K562 (cell line): Measurements from ENCODE around the gene NDFIP1. TPM values are rescaled to one million over a fixed set of nuclear protein-coding genes. Genes with fewer than 3 reads are reported as not detected.

Experiments
- ATAC-seq: fragments of 200-7000 bp; cut with Tn5 transposase; 3 replicates; pipeline ENCODE4 v1.9.1; 2020; ENCODE audit warnings: moderate library complexity
- BruUV-seq: library from RNA; stranded (reverse); fragments of 400-500 nt; replicated peaks from 2 replicates; lab custom pipeline; 2021; lab: Mats Ljungman, UMichigan
- CTCF ChIA-PET: fragments of 300-600 bp; formaldehyde crosslinking; extraction: SDS; loops from one replicate; lab custom pipeline; 2021; ENCODE audit warnings: low intra/inter-chr PET ratio; lab: Yijun Ruan, JAX
- POLR2A ChIA-PET: fragments of 300-600, 350-650 bp; sonication (Branson Sonifier 250); formaldehyde crosslinking; extraction: SDS; loops from one replicate; lab custom pipeline; 2021; ENCODE audit warnings: antibody characterized with exemption, inconsistent platforms; lab: Yijun Ruan, JAX
- DNase-seq, 4 experiments: peaks; one replicate each; pipeline versions ENCODE4 v3.0.0 to v3.0.0-alpha.2; 2011 to 2018; ENCODE audit warnings: low spot score in 3 of 4, mixed read lengths in 3 of 4; ENCODE audit errors: extremely low read depth in 1 of 4
- FAIRE-seq: peaks from 2 replicates; lab custom pipeline; 2011; peaks lifted over from hg19 to GRCh38; lab: Jason Lieb, UNC
- H2AFZ ChIP-seq: 2 replicates; pipeline ENCODE4 v1.6.0; 2011; ENCODE audit warnings: low read depth, low read length, control low read depth, inconsistent platforms
- H3K27ac ChIP-seq: fragments of 200-600 bp; 3 replicates; pipeline ENCODE4 v1.8.0; 2011; ENCODE audit warnings: low read depth, mild to moderate bottlenecking, control low read depth, inconsistent platforms, low read length, moderate library complexity, mixed read lengths; ENCODE audit errors: extremely low read depth
- H3K27me3 ChIP-seq, 2 experiments: fragments of 300-600 bp in 1 of 2; 2 replicates in 1 of 2; 3 replicates in 1 of 2; pipeline versions ENCODE4 v1.6.0 to v1.8.0; 2011; ENCODE audit warnings: inconsistent platforms in 2 of 2, low read length in 2 of 2, mild to moderate bottlenecking in 1 of 2, mixed read lengths in 1 of 2, moderate library complexity in 1 of 2; ENCODE audit not compliant: control insufficient read depth in 2 of 2, insufficient read depth in 2 of 2
- H3K36me3 ChIP-seq: fragments of 300-600 bp; 3 replicates; pipeline ENCODE4 v1.8.0; 2011; ENCODE audit warnings: mild to moderate bottlenecking, low read length, inconsistent platforms; ENCODE audit not compliant: control insufficient read depth, insufficient read depth
- H3K4me1 ChIP-seq, 2 experiments: fragments of 200-600 bp in 1 of 2; replicated peaks in 1 of 2; 2 replicates in 1 of 2; 3 replicates in 1 of 2; pipeline versions ENCODE4 v1.5.1 to v1.8.0; 2011; ENCODE audit warnings: inconsistent platforms in 2 of 2, low read length in 2 of 2, mild to moderate bottlenecking in 1 of 2, mixed read lengths in 1 of 2, moderate library complexity in 1 of 2; ENCODE audit not compliant: control insufficient read depth in 2 of 2, insufficient read depth in 2 of 2
- H3K4me2 ChIP-seq: 2 replicates; pipeline ENCODE4 v1.6.1; 2011; ENCODE audit warnings: low read length, control low read depth, inconsistent platforms, mixed read lengths; ENCODE audit not compliant: insufficient read depth
- H3K4me3 ChIP-seq: fragments of 200-600 bp; sonication (generic), shearing (Covaris generic); 2 replicates; pipeline ENCODE4 v1.5.1; 2016; ENCODE audit warnings: control low read depth, inconsistent platforms
- H3K79me2 ChIP-seq: fragments of 200-600 bp; 3 replicates; pipeline ENCODE4 v1.8.0; 2011; ENCODE audit warnings: low read length, inconsistent platforms; ENCODE audit not compliant: control insufficient read depth, insufficient read depth
- H3K9ac ChIP-seq, 2 experiments: 2 replicates each; pipeline versions ENCODE4 v1.6.0 to v1.6.1; 2011; ENCODE audit warnings: low read depth in 2 of 2, low read length in 2 of 2, control low read depth in 1 of 2, inconsistent platforms in 1 of 2, mild to moderate bottlenecking in 1 of 2, mixed read lengths in 1 of 2; ENCODE audit not compliant: insufficient read depth in 1 of 2
- H3K9me1 ChIP-seq: one replicate; pipeline ENCODE4 v1.6.0; 2011; ENCODE audit warnings: inconsistent platforms, mild to moderate bottlenecking, low read length, moderate library complexity; ENCODE audit not compliant: control insufficient read depth, insufficient read depth
- H3K9me3 ChIP-seq: replicated peaks from 2 replicates; pipeline ENCODE4 v1.5.1; 2011; ENCODE audit warnings: low read depth, low read length, inconsistent platforms; ENCODE audit not compliant: control insufficient read depth, insufficient read depth
- H4K20me1 ChIP-seq: replicated peaks from 2 replicates; pipeline ENCODE4 v1.6.1; 2011; ENCODE audit warnings: low read length, inconsistent platforms, mixed read lengths; ENCODE audit not compliant: control insufficient read depth, insufficient read depth
- ETV1 ChIP-seq: fragments of 450-650 bp; conservative IDR thresholded peaks from 2 replicates; pipeline ENCODE4 v1.6.1; 2016; ENCODE audit warnings: missing genetic modification characterization, control low read depth, low read depth, missing compliant biosample characterization
- FOXK2 ChIP-seq, 2 experiments: fragments of 450-650 bp; IDR thresholded peaks in 1 of 2; conservative IDR thresholded peaks in 1 of 2; 2 replicates each; pipeline ENCODE4 v1.6.1; 2016; ENCODE audit warnings: low read depth in 2 of 2, mild to moderate bottlenecking in 1 of 2
- GATA2 ChIP-seq: sonication (generic); formaldehyde crosslinking; IDR thresholded peaks from 2 replicates; pipeline ENCODE4 v1.4.0; 2020; ENCODE audit warnings: mild to moderate bottlenecking, missing genetic modification reagents
- ZKSCAN8 ChIP-seq: fragments of 200-800 bp; sonication (Bioruptor generic); IDR thresholded peaks from 2 replicates; pipeline ENCODE4 v1.6.1; 2016; ENCODE audit warnings: missing genetic modification characterization, missing compliant biosample characterization
- ZNF354B ChIP-seq: fragments of 250-450 bp; sonication (Bioruptor Pico); IDR thresholded peaks from 2 replicates; pipeline ENCODE4 v1.4.0; 2020
- ZNF79 ChIP-seq: fragments of 250-450 bp; sonication (Bioruptor Pico); IDR thresholded peaks from 2 replicates; pipeline ENCODE4 v1.4.0; 2020; ENCODE audit warnings: low read depth, mild to moderate bottlenecking, moderate library complexity
- WGBS: fragments of 100-300 bp; shearing (Covaris generic); methylation state at CpG from one replicate; pipeline ENCODE4 v1.1.6; 2016; ENCODE audit warnings: low coverage, mixed read lengths; ENCODE audit not compliant: insufficient coverage; ENCODE audit errors: missing lambda C conversion rate; 5-methylcytosine and 5-hydroxymethylcytosine counted together
- in situ Hi-C: fragments of 300-500 bp; cut with MboI; formaldehyde crosslinking; loops from 4 replicates; pipeline ENCODE4 v1.15.0; 2018; ENCODE audit warnings: inconsistent platforms, mixed read lengths
- intact Hi-C: fragments of 100-400 bp; cut with micrococcal nuclease; formaldehyde crosslinking; loops from 2 replicates; pipeline ENCODE4 v1.14.2; 2022
- polyA plus RNA-seq, 8 experiments: library from polyadenylated mRNA; depleted of rRNA in 4 of 8; stranded (reverse) in 5 of 8; unstranded in 3 of 8; fragments of >200 nt; fragmentation: Nextera tagmentation in 2 of 8; fragmentation: Illumina TruSeq in 1 of 8; extraction: Ambion mirVana in 2 of 8; extraction: Trizol in 1 of 8; gene quantifications; 2 replicates each; pipeline versions ENCODE4 v1.2.1 to v1.2.3, GENCODE V29; 2011 to 2014; ENCODE audit warnings: inconsistent platforms in 1 of 8, missing spikeins in 1 of 8
- total RNA-seq, 7 experiments: library from RNA; depleted of rRNA in 6 of 7; stranded (reverse); fragments of >200 nt in 6 of 7; fragmentation: Illumina TruSeq in 2 of 7; extraction: Trizol in 2 of 7; gene quantifications; 2 replicates each; pipeline versions ENCODE4 v1.2.1 to v1.2.3, GENCODE V29; 2011 to 2021; ENCODE audit warnings: low replicate concordance in 1 of 7

The NDFIP1 gene
- total and polyA plus RNA-seq, 9 of the 15 experiments (the other 6 are each of a cell fraction or from before 2014, with no cell fraction given): 5.3 to 37.5 (median 31.9) TPM

DNA sequence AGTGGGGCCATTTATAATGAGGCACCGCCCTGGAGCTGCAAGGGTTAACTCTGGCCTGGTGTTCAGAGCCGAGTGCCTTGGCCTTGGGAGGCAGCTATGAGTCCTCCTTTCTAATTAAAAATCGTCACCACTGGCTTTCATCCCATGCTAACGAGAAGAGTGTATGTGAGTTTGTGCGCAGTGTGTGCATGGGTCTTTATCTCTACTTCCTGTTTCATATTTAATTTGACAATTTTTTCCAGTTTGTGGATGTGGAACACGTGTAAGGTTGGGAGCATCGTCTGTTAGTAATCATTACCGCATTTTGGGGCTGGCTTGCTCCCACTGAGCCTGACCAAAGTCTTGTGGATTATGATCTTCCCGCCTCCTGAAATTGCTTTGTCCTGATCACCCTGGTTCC lies 76.4 kb downstream of the NDFIP1 start:
- Histone ChIP-seq H3K27me3 (peaks cover 23 to 37% of the 10 kb centered on the region in 2 experiments; a peak in 4 of 5 replicates), H3K4me1 (peaks cover 6 to 7% of the 10 kb centered on the region in 2 experiments; a peak in 4 of 5 replicates), H3K9me1 (no peaks in the 10 kb centered on the region), H3K9me3 (no peaks in the 10 kb centered on the region), H3K27ac (no peak overlapping the region), H3K4me3 (no peak overlapping the region), H4K20me1 (peaks cover 5% of the 10 kb centered on the region; the same call in 1 of the 2 replicates), H2AFZ (no peak overlapping the region), H3K4me2 (no peak overlapping the region), H3K79me2 (no peaks in the 10 kb centered on the region), H3K9ac (no peak overlapping the region), H3K36me3 (no peaks in the 10 kb centered on the region)
- no peak for ATAC-seq
- WGBS: 4% methylated on average over 9 of the region's 9 CpGs
- ChIA-PET CTCF (no interaction called here), POLR2A (interaction anchor here (1.6 kb wide), 1 partner anchor 337 kb away, joined by 4 read pairs; no protein-coding TSS in a partner anchor)
- no peak for DNase-seq
- no peak for TF ChIP-seq ZNF79 (CRISPR knock-in tag)
- TF ChIP-seq ETV1 (tag): peak; percentile 39; the same call in 1 of the 2 replicates
- TF ChIP-seq FOXK2 (conservative IDR thresholded peaks at IDR 0.05 in 1 of 2, IDR thresholded peaks at IDR 0.05 in 1 of 2; ENCODE audit: low read depth in 2 of 2): no peak
- TF ChIP-seq ZNF354B (CRISPR knock-in tag): no peak
- BruUV-seq: no TSS peak
- FAIRE-seq: no peak
- intact Hi-C loops: no loop called here
- in situ Hi-C loops: no loop called here

DNA sequence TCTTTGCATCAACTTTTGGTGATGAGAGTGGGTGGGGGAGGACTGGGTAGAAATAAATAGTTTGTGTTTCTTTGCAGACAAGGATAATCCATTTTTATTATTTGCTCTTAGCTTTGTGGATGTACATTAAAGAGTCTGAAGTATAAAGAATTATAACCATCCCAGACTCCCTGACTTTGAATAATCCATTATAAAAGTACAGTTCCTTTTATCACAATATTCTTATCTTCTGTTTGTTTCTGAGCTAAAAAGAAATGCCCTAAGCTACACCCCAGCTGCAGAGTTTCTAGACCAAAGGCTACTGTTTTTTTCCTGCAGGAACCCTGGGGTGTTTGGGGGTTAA lies 77.9 kb downstream of the NDFIP1 start:
- peaks cover 4 to 6% of the 10 kb centered on the region in 2 experiments; a peak in 4 of 5 replicates for H3K4me1 ChIP-seq
- H3K4me3 ChIP-seq: no peak overlapping the region
- H3K4me2 ChIP-seq: no peak overlapping the region
- intact Hi-C loops: no loop called here
- no peak overlapping the region for H3K9ac ChIP-seq
- no peak overlapping the region for H2AFZ ChIP-seq
- H3K79me2 ChIP-seq: no peaks in the 10 kb centered on the region
- no peak for DNase-seq
- POLR2A ChIA-PET: interaction anchor here (0.9 to 1.0 kb wide), 3 partner anchors 9 to 135 kb away, joined by 3 to 4 read pairs (median 4); no protein-coding TSS in a partner anchor
- BruUV-seq: no TSS peak
- H3K27ac ChIP-seq: no peak overlapping the region
- H3K36me3 ChIP-seq: no peaks in the 10 kb centered on the region
- TF ChIP-seq ZKSCAN8 (CRISPR knock-in tag) (peak; percentile 23; the same call in 1 of the 2 replicates), GATA2 (no peak)
- in situ Hi-C loops: no loop called here
- ATAC-seq: no peak
- H4K20me1 ChIP-seq: peaks cover 5% of the 10 kb centered on the region; the same call in 1 of the 2 replicates
- peaks cover 26 to 32% of the 10 kb centered on the region in 2 experiments; a peak in 4 of 5 replicates for H3K27me3 ChIP-seq
- H3K9me1 ChIP-seq: no peaks in the 10 kb centered on the region
- no peaks in the 10 kb centered on the region for H3K9me3 ChIP-seq
- CTCF ChIA-PET: no interaction called here
- no peak for FAIRE-seq
